SK-N-SH (cell line): ENCODE measurements around the gene SEC14L6. TPM values are rescaled to one million over a fixed set of nuclear protein-coding genes. Genes with fewer than 3 reads are reported as not detected.

Source experiments
- CTCF ChIA-PET: fragments of 300-600, 350-600 bp; formaldehyde crosslinking; extraction: SDS; loops from one replicate; lab custom pipeline; 2021; lab: Yijun Ruan, JAX
- POLR2A ChIA-PET: fragments of 350-600 bp; sonication (Branson Sonifier 250); formaldehyde crosslinking; extraction: SDS; loops from one replicate; lab custom pipeline; 2020; ENCODE audit warnings: antibody characterized with exemption, inconsistent platforms; lab: Yijun Ruan, JAX
- DNase-seq: peaks from one replicate; pipeline ENCODE4 v3.0.0; 2012
- H2AFZ ChIP-seq: fragments of 200-600 bp; sonication (generic); 2 replicates; pipeline ENCODE4 v1.8.1; 2016; ENCODE audit warnings: antibody characterized with exemption, mild to moderate bottlenecking, low read depth
- H3F3A ChIP-seq: fragments of 200-600 bp; sonication (generic); replicated peaks from 2 replicates; pipeline ENCODE3; 2016; ENCODE audit warnings: antibody characterized with exemption, mild to moderate bottlenecking; ENCODE audit not compliant: insufficient read depth
- H3K27ac ChIP-seq, 2 experiments: fragments of 200-500 bp in 1 of 2; fragments of 200-600 bp in 1 of 2; sonication (Bioruptor generic) in 1 of 2; sonication (generic), shearing (Covaris generic) in 1 of 2; 2 replicates each; pipeline versions ENCODE4 v1.5.1 to v1.6.1; 2014 to 2016; ENCODE audit warnings: low read depth in 2 of 2, inconsistent platforms in 1 of 2, low read length in 1 of 2, mild to moderate bottlenecking in 1 of 2, mixed read lengths in 1 of 2
- H3K27me3 ChIP-seq: fragments of 200-600 bp; sonication (generic), shearing (Covaris generic); 2 replicates; pipeline ENCODE4 v1.6.1; 2016; ENCODE audit warnings: mixed run types; ENCODE audit not compliant: insufficient read depth
- H3K36me3 ChIP-seq, 2 experiments: fragments of 200-500 bp in 1 of 2; fragments of 200-600 bp in 1 of 2; sonication (Bioruptor generic) in 1 of 2; sonication (generic) in 1 of 2; replicated peaks in 1 of 2; 2 replicates each; pipeline versions ENCODE3 to v1.5.1; 2014 to 2016; ENCODE audit warnings: low read length in 1 of 2, mild to moderate bottlenecking in 1 of 2; ENCODE audit not compliant: insufficient read depth in 2 of 2, control insufficient read depth in 1 of 2
- H3K4me1 ChIP-seq, 2 experiments: fragments of 200-500 bp in 1 of 2; fragments of 200-600 bp in 1 of 2; sonication (Bioruptor generic) in 1 of 2; sonication (generic), shearing (Covaris generic) in 1 of 2; 2 replicates each; pipeline versions ENCODE4 v1.5.1 to v1.6.1; 2014 to 2016; ENCODE audit warnings: low read depth in 1 of 2, low read length in 1 of 2, mixed run types in 1 of 2; ENCODE audit not compliant: insufficient read depth in 2 of 2, control insufficient read depth in 1 of 2
- H3K4me2 ChIP-seq: fragments of 200-600 bp; sonication (generic), shearing (Covaris generic); 2 replicates; pipeline ENCODE4 v1.6.1; 2017; ENCODE audit warnings: mixed run types
- H3K4me3 ChIP-seq, 2 experiments: fragments of 200-500 bp in 1 of 2; fragments of 200-600 bp in 1 of 2; sonication (Bioruptor generic) in 1 of 2; sonication (generic), shearing (Covaris generic) in 1 of 2; 2 replicates each; pipeline versions ENCODE4 v1.5.1 to v1.8.1; 2014 to 2016; ENCODE audit warnings: low read depth in 2 of 2, inconsistent platforms in 1 of 2, low read length in 1 of 2, mild to moderate bottlenecking in 1 of 2, mixed read lengths in 1 of 2, moderate library complexity in 1 of 2
- H3K79me2 ChIP-seq: fragments of 200-600 bp; sonication (generic); 2 replicates; pipeline ENCODE4 v1.8.1; 2017; ENCODE audit warnings: mild to moderate bottlenecking; ENCODE audit not compliant: insufficient read depth
- H3K9ac ChIP-seq: fragments of 200-600 bp; sonication (generic); 2 replicates; pipeline ENCODE4 v1.6.1; 2017; ENCODE audit warnings: mixed run types
- H3K9me2 ChIP-seq: fragments of 200-600 bp; sonication (generic); 2 replicates; pipeline ENCODE4 v1.6.1; 2017; ENCODE audit warnings: mixed run types
- H3K9me3 ChIP-seq: fragments of 200-600 bp; sonication (generic); 2 replicates; pipeline ENCODE4 v1.6.1; 2017; ENCODE audit warnings: mixed run types, mild to moderate bottlenecking, moderate library complexity
- H4K20me1 ChIP-seq: fragments of 200-600 bp; sonication (generic); 2 replicates; pipeline ENCODE4 v1.6.1; 2017; ENCODE audit warnings: mild to moderate bottlenecking, mixed run types; ENCODE audit not compliant: insufficient read depth
- CHD2 ChIP-seq: fragments of 150-350 bp; IDR thresholded peaks from 2 replicates; pipeline ENCODE4 v1.6.1; 2018; ENCODE audit warnings: low read length; ENCODE audit not compliant: partially characterized antibody
- ELF1 ChIP-seq: IDR thresholded peaks from 2 replicates; pipeline ENCODE4 v1.4.0; 2012
- EP300 ChIP-seq, 2 experiments: IDR thresholded peaks; 2 replicates each; pipeline versions ENCODE4 v1.4.0 to v1.6.1; 2012; ENCODE audit warnings: borderline replicate concordance in 1 of 2, low read depth in 1 of 2, low read length in 1 of 2
- FOSL2 ChIP-seq: IDR thresholded peaks from 2 replicates; pipeline ENCODE4 v1.4.0; 2012; ENCODE audit warnings: low read depth, mild to moderate bottlenecking, moderate library complexity, borderline replicate concordance
- GABPA ChIP-seq: IDR thresholded peaks from 2 replicates; pipeline ENCODE4 v1.4.0; 2012; ENCODE audit warnings: low read depth, mild to moderate bottlenecking
- JUND ChIP-seq: IDR thresholded peaks from 2 replicates; pipeline ENCODE4 v1.4.0; 2012
- MXI1 ChIP-seq: IDR thresholded peaks from 2 replicates; pipeline ENCODE4 v1.6.1; 2012; ENCODE audit warnings: mild to moderate bottlenecking, low read depth, low read length, improper control_type of control experiment
- NFIC ChIP-seq: IDR thresholded peaks from 2 replicates; pipeline ENCODE4 v1.4.0; 2012; ENCODE audit warnings: borderline replicate concordance
- NRF1 ChIP-seq: IDR thresholded peaks from 2 replicates; pipeline ENCODE4 v1.6.1; 2012; ENCODE audit warnings: low read depth, mild to moderate bottlenecking, low read length
- POLR2AphosphoS5 ChIP-seq: IDR thresholded peaks from 2 replicates; pipeline ENCODE4 v1.6.1; 2012; ENCODE audit warnings: low read depth, low read length
- RCOR1 ChIP-seq: fragments of 150-350 bp; IDR thresholded peaks from 2 replicates; pipeline ENCODE4 v1.6.1; 2017; ENCODE audit warnings: antibody characterized with exemption, low read length
- RFX5 ChIP-seq: IDR thresholded peaks from 2 replicates; pipeline ENCODE4 v1.6.1; 2012; ENCODE audit warnings: mild to moderate bottlenecking, improper control_type of control experiment, low read length
- SIN3A ChIP-seq: IDR thresholded peaks from 2 replicates; pipeline ENCODE4 v1.6.1; 2012; ENCODE audit warnings: low read depth, mild to moderate bottlenecking, low read length, moderate library complexity, borderline replicate concordance
- TCF12 ChIP-seq: IDR thresholded peaks from 2 replicates; pipeline ENCODE4 v1.4.0; 2012
- TEAD4 ChIP-seq: IDR thresholded peaks from 2 replicates; pipeline ENCODE4 v1.4.0; 2012; ENCODE audit warnings: mild to moderate bottlenecking, borderline replicate concordance; ENCODE audit not compliant: insufficient read depth
- USF1 ChIP-seq: IDR thresholded peaks from 2 replicates; pipeline ENCODE4 v1.4.0; 2012; ENCODE audit warnings: low read depth, borderline replicate concordance
- YY1 ChIP-seq: IDR thresholded peaks from 2 replicates; pipeline ENCODE4 v1.4.0; 2012; ENCODE audit warnings: low read depth, mild to moderate bottlenecking
- WGBS: methylation state at CpG from one replicate; pipeline ENCODE4 v1.1.6; 2017; ENCODE audit warnings: low lambda C conversion rate; 5-methylcytosine and 5-hydroxymethylcytosine counted together
- polyA plus RNA-seq, 3 experiments: library from polyadenylated mRNA; depleted of rRNA; stranded (reverse); fragments of >200 nt; gene quantifications; 2 replicates each; pipeline ENCODE4 v1.2.3, GENCODE V29; 2012
- TF ChIP-seq, protein P1 (sequence below): fragments of 150-350 bp; IDR thresholded peaks from 2 replicates; pipeline ENCODE4 v1.6.1; 2017; ENCODE audit warnings: antibody characterized with exemption, low read length, low read depth, borderline replicate concordance
- TF ChIP-seq, protein P2 (sequence below): IDR thresholded peaks from 2 replicates; pipeline ENCODE4 v1.4.0; 2012; ENCODE audit warnings: low read depth, borderline replicate concordance

Gene SEC14L6
- polyA plus RNA-seq, 1 of the 3 experiments (the other 2 are of a cell fraction): not detected

DNA sequence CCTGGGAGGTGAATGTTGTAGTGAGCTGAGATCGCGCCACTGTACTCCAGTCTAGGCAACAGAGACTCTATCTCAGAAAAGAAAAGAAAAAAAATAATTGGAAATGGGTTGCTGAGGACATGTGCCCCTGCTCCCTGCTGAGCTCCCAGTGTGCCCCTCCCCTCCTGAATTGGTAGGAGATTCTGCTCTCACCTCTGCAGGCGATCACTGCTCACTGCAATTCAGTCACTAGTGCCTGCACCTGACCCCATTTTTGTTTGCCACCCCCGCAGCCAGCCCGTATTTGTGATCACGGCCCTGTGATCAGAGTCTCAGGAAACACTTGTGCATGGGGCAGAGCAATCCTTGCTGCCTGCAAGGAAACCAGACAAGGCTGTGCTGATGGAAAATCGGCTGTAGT is 58.4 kb downstream of the SEC14L6 start (continued):
- TF ChIP-seq MXI1 (no peak), JUND (no peak), TCF12 (no peak), NFIC (no peak), POLR2AphosphoS5 (no peak)
- TF ChIP-seq, protein P1, sequence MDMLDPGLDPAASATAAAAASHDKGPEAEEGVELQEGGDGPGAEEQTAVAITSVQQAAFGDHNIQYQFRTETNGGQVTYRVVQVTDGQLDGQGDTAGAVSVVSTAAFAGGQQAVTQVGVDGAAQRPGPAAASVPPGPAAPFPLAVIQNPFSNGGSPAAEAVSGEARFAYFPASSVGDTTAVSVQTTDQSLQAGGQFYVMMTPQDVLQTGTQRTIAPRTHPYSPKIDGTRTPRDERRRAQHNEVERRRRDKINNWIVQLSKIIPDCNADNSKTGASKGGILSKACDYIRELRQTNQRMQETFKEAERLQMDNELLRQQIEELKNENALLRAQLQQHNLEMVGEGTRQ: no peak

DNA sequence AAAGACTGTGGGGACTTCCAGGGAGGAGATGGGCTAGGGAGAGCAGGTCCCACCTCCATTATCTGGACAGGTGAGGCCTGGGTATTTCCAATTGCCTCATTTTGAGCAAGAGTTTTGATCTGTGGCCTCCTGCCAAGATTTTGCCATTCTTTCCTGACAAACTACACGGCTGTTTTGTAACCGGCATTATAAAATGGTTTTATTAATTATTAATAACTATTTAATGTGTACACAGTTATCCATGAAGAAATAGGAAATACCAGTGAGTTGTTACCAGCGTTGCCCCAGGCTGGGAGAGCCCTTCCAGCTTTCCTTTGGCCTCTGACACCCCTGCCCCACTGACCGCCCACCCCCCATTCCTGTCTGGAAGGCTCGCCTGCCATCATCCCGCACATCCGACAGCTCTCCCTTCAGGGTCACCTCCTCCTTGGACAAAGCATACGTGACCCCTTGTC is 59.9 kb downstream of the SEC14L6 start:
- CTCF ChIA-PET: interaction anchor here (0.7 to 3.7 kb wide), 9 partner anchors 9 to 1268 kb away, joined by 3 to 28 read pairs (median 4); partner anchors contain the start of genes RNF215 and SEC14L3
- Histone ChIP-seq H3K79me2 (no peaks in the 10 kb centered on the region), H3K27me3 (no peaks in the 10 kb centered on the region), H4K20me1 (no peaks in the 10 kb centered on the region), H3K9me3 (no peaks in the 10 kb centered on the region), H3K9ac (no peak overlapping the region), H3K4me1 (no peaks in the 10 kb centered on the region; a peak in 1 of 4 replicates), H3F3A (no peaks in the 10 kb centered on the region), H3K4me2 (no peak overlapping the region), H3K9me2 (no peaks in the 10 kb centered on the region), H3K4me3 (no peak overlapping the region), H3K36me3 (no peaks in the 10 kb centered on the region), H3K27ac (no peak overlapping the region), H2AFZ (no peak overlapping the region)
- TF ChIP-seq USF1 (no peak), RFX5 (no peak), FOSL2 (no peak), SIN3A (no peak), TCF12 (no peak), YY1 (no peak), GABPA (no peak), CHD2 (no peak), TEAD4 (no peak), RCOR1 (no peak), JUND (no peak), ELF1 (no peak), NRF1 (no peak), EP300 (IDR thresholded peaks at IDR 0.05; ENCODE audit: borderline replicate concordance in 1 of 2, low read depth in 1 of 2, low read length in 1 of 2) (no peak), MXI1 (no peak)
- TF ChIP-seq, protein P1: no peak
- TF ChIP-seq, protein P2, sequence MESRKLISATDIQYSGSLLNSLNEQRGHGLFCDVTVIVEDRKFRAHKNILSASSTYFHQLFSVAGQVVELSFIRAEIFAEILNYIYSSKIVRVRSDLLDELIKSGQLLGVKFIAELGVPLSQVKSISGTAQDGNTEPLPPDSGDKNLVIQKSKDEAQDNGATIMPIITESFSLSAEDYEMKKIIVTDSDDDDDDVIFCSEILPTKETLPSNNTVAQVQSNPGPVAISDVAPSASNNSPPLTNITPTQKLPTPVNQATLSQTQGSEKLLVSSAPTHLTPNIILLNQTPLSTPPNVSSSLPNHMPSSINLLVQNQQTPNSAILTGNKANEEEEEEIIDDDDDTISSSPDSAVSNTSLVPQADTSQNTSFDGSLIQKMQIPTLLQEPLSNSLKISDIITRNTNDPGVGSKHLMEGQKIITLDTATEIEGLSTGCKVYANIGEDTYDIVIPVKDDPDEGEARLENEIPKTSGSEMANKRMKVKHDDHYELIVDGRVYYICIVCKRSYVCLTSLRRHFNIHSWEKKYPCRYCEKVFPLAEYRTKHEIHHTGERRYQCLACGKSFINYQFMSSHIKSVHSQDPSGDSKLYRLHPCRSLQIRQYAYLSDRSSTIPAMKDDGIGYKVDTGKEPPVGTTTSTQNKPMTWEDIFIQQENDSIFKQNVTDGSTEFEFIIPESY: no peak
- 75% methylated on average over 8 of the region's 8 CpGs for WGBS
- POLR2A ChIA-PET: interaction anchor here (0.5 kb wide), 1 partner anchor 60 kb away, joined by 3 read pairs; no protein-coding TSS in a partner anchor
- DNase-seq: no peak
